HepG2 (cell line): ENCODE measurements around the gene CNOT8. TPM values are rescaled to one million over a fixed set of nuclear protein-coding genes. Genes with fewer than 3 reads are reported as not detected.

ENCODE experiments used
- AKAP8 ChIP-seq: sonication (generic); formaldehyde crosslinking; IDR thresholded peaks from 2 replicates; pipeline ENCODE4 v1.5.1; 2020; ENCODE audit warnings: mild to moderate bottlenecking, missing genetic modification reagents
- CCAR2 ChIP-seq: fragments of 200-400 bp; formaldehyde crosslinking; optimal IDR thresholded peaks from 2 replicates; pipeline ENCODE3; 2018; ENCODE audit warnings: low read depth, mild to moderate bottlenecking, low read length, moderate library complexity
- E2F1 ChIP-seq: sonication (generic); formaldehyde crosslinking; IDR thresholded peaks from 2 replicates; pipeline ENCODE4 v1.5.0; 2020; ENCODE audit warnings: missing genetic modification reagents
- E2F5 ChIP-seq: sonication (generic); formaldehyde crosslinking; conservative IDR thresholded peaks from 2 replicates; pipeline ENCODE4 v1.4.0; 2020; ENCODE audit warnings: missing genetic modification reagents
- FLYWCH1 ChIP-seq: sonication (generic); formaldehyde crosslinking; IDR thresholded peaks from 2 replicates; pipeline ENCODE4 v1.8.1; 2023; ENCODE audit warnings: mild to moderate bottlenecking, missing genetic modification reagents
- FOXA1 ChIP-seq, 2 experiments: fragments of 450-650 bp in 1 of 2; sonication (generic) in 1 of 2; formaldehyde crosslinking in 1 of 2; IDR thresholded peaks; 2 replicates each; pipeline versions ENCODE4 v1.4.0 to v1.6.1; 2016 to 2020; ENCODE audit warnings: missing genetic modification reagents in 1 of 2
- GFI1 ChIP-seq: sonication (generic); formaldehyde crosslinking; IDR thresholded peaks from 2 replicates; pipeline ENCODE4 v1.5.0; 2020; ENCODE audit warnings: missing genetic modification reagents, mild to moderate bottlenecking, borderline replicate concordance
- GTF3A ChIP-seq: sonication (generic); formaldehyde crosslinking; conservative IDR thresholded peaks from 2 replicates; pipeline ENCODE4 v1.4.0; 2020; ENCODE audit warnings: mild to moderate bottlenecking, missing genetic modification reagents
- HES4 ChIP-seq: sonication (generic); formaldehyde crosslinking; IDR thresholded peaks from 2 replicates; pipeline ENCODE4 v1.9.0; 2021; ENCODE audit warnings: mild to moderate bottlenecking, missing genetic modification reagents, borderline replicate concordance
- HOXD1 ChIP-seq: sonication (generic); formaldehyde crosslinking; IDR thresholded peaks from 2 replicates; pipeline ENCODE4 v1.5.0; 2020; ENCODE audit warnings: missing genetic modification reagents
- MAX ChIP-seq: IDR thresholded peaks from 2 replicates; pipeline ENCODE4 v1.6.1; 2012; ENCODE audit warnings: inconsistent platforms
- MXD1 ChIP-seq: sonication (generic); formaldehyde crosslinking; IDR thresholded peaks from 2 replicates; pipeline ENCODE4 v1.4.0; 2020; ENCODE audit warnings: mild to moderate bottlenecking, missing genetic modification reagents
- NFYC ChIP-seq: IDR thresholded peaks from 2 replicates; pipeline ENCODE4 v1.6.1; 2016; ENCODE audit warnings: missing genetic modification reagents, missing compliant biosample characterization
- NR2F1 ChIP-seq, 2 experiments: fragments of 450-650 bp in 1 of 2; formaldehyde crosslinking in 1 of 2; IDR thresholded peaks; 2 replicates each; pipeline versions ENCODE4 v1.5.0 to v1.6.1; 2016 to 2020; ENCODE audit warnings: mild to moderate bottlenecking in 1 of 2, missing compliant biosample characterization in 1 of 2, missing genetic modification reagents in 1 of 2, moderate library complexity in 1 of 2
- PTBP1 ChIP-seq: fragments of 200-400 bp; formaldehyde crosslinking; IDR thresholded peaks from 2 replicates; pipeline ENCODE4 v1.6.1; 2018; ENCODE audit warnings: low read length, low read depth; ENCODE audit not compliant: poor library complexity, severe bottlenecking
- RELA ChIP-seq: sonication (generic); formaldehyde crosslinking; IDR thresholded peaks from 2 replicates; pipeline ENCODE4 v1.4.0; 2020; ENCODE audit warnings: missing genetic modification reagents
- RXRB ChIP-seq: IDR thresholded peaks from 2 replicates; pipeline ENCODE4 v1.6.1; 2016; ENCODE audit warnings: borderline replicate concordance, missing genetic modification reagents, missing compliant biosample characterization
- SIX1 ChIP-seq: sonication (generic); formaldehyde crosslinking; IDR thresholded peaks from 2 replicates; pipeline ENCODE4 v1.4.0; 2020; ENCODE audit warnings: missing genetic modification reagents, borderline replicate concordance
- TARDBP ChIP-seq: sonication (generic); formaldehyde crosslinking; IDR thresholded peaks from 2 replicates; pipeline ENCODE4 v1.8.0; 2022; ENCODE audit warnings: mild to moderate bottlenecking, missing genetic modification reagents
- TRIM24 ChIP-seq: sonication (generic); formaldehyde crosslinking; IDR thresholded peaks from 2 replicates; pipeline ENCODE4 v1.8.0; 2022; ENCODE audit warnings: mild to moderate bottlenecking, missing genetic modification reagents
- ZFP91 ChIP-seq: sonication (generic); formaldehyde crosslinking; IDR thresholded peaks from 2 replicates; pipeline ENCODE4 v1.9.0; 2022; ENCODE audit warnings: missing genetic modification reagents, mild to moderate bottlenecking, borderline replicate concordance
- ZFY ChIP-seq: sonication (generic); formaldehyde crosslinking; IDR thresholded peaks from 2 replicates; pipeline ENCODE4 v1.4.0; 2020; ENCODE audit warnings: missing genetic modification reagents
- ZNF550 ChIP-seq: sonication (generic); formaldehyde crosslinking; IDR thresholded peaks from 2 replicates; pipeline ENCODE4 v1.4.0; 2020; ENCODE audit warnings: mild to moderate bottlenecking, missing genetic modification reagents, borderline replicate concordance
- ZNF672 ChIP-seq: sonication (generic); formaldehyde crosslinking; IDR thresholded peaks from 2 replicates; pipeline ENCODE4 v1.8.1; 2022; ENCODE audit warnings: missing genetic modification reagents
- ZNF747 ChIP-seq: sonication (generic); formaldehyde crosslinking; IDR thresholded peaks from 2 replicates; pipeline ENCODE4 v1.8.1; 2023; ENCODE audit warnings: missing genetic modification reagents, mild to moderate bottlenecking, borderline replicate concordance
- ZNF766 ChIP-seq: sonication (generic); formaldehyde crosslinking; IDR thresholded peaks from 2 replicates; pipeline ENCODE4 v1.5.0; 2020; ENCODE audit warnings: missing genetic modification reagents, borderline replicate concordance
- ZNF841 ChIP-seq: sonication (generic); formaldehyde crosslinking; IDR thresholded peaks from 2 replicates; pipeline ENCODE4 v1.8.1; 2023; ENCODE audit warnings: missing genetic modification reagents, borderline replicate concordance
- polyA plus RNA-seq, 8 experiments: library from polyadenylated mRNA; depleted of rRNA in 3 of 8; stranded (reverse) in 7 of 8; unstranded in 1 of 8; fragments of >200 nt; fragmentation: Illumina TruSeq in 4 of 8; extraction: Trizol in 4 of 8; gene quantifications; 2 replicates each; pipeline versions ENCODE4 v1.2.1 to v1.2.3, GENCODE V29; 2011 to 2016; ENCODE audit warnings: low read depth in 4 of 8, missing spikeins in 1 of 8, mixed read lengths in 1 of 8; ENCODE audit not compliant: insufficient read depth in 1 of 8
- total RNA-seq, 5 experiments: library from RNA; depleted of rRNA; stranded (reverse); fragments of >200 nt; fragmentation: Illumina TruSeq; extraction: Trizol; gene quantifications; 2 replicates each; pipeline ENCODE4 v1.2.3, GENCODE V29; 2016; ENCODE audit warnings: low read depth in 1 of 5

The CNOT8 gene
- total and polyA plus RNA-seq, 2 of the 13 experiments (the other 11 are each of a cell fraction or from before 2014, with no cell fraction given) = 37.1 to 74.9 TPM

GRCh38 chr5:154850255-154851062, 8.0 kb upstream of the CNOT8 start, which contains the start of gene FAXDC2 (continued):
- TF ChIP-seq MXD1 (CRISPR knock-in tag) (no peak), PTBP1 (no peak), HES4 (CRISPR knock-in tag) (no peak), ZNF672 (CRISPR knock-in tag) (no peak), ZNF550 (CRISPR knock-in tag) (no peak), CCAR2 (no peak), RXRB (peak; percentile 35), FLYWCH1 (CRISPR knock-in tag) (no peak), GTF3A (CRISPR knock-in tag) (no peak), TRIM24 (CRISPR knock-in tag) (no peak), TARDBP (CRISPR knock-in tag) (no peak), ZNF841 (CRISPR knock-in tag) (no peak), FOXA1 (IDR thresholded peaks at IDR 0.05) (no peak), FOXA1 (CRISPR knock-in tag; IDR thresholded peaks at IDR 0.05) (no peak), MAX (peak; percentile 56), RELA (CRISPR knock-in tag) (no peak), E2F1 (CRISPR knock-in tag) (no peak), HOXD1 (CRISPR knock-in tag) (no peak), GFI1 (CRISPR knock-in tag) (no peak), SIX1 (0 out of 2 replicates have a peak, but pooled peaks have one; percentile 40), ZNF747 (CRISPR knock-in tag) (no peak), NFYC (CRISPR knock-in tag) (peak; percentile 40; the same call in 1 of the 2 replicates), ZNF766 (CRISPR knock-in tag) (no peak), ZFP91 (peak; percentile 60), ZFY (no peak; the same call in 1 of the 2 replicates), E2F5 (CRISPR knock-in tag) (no peak), AKAP8 (CRISPR knock-in tag) (no peak), NR2F1 (CRISPR knock-in tag; IDR thresholded peaks at IDR 0.05) (0 out of 4 replicates have a peak, but pooled peaks of 1 of the 2 experiments have one; percentile 40)
